COLO668 (cell line): ENCODE measurements around the gene FLVCR2.

ENCODE experiments used
- DNase-seq: peaks from one replicate; lab custom pipeline; 2025; ENCODE audit not compliant: unreplicated experiment; lab: John Stamatoyannopoulos, UW

FLVCR2 gene

GRCh38 chr14:75578102-75578785, at the start of gene FLVCR2:
FLVCR2 (plus strand) TSS chr14:75578620; CDS start chr14:75578973, 353 bp downstream.
- peak; percentile 44 for DNase-seq

GRCh38 chr14:75531256-75531655, 47.2 kb upstream of the FLVCR2 start:
- DNase-seq, result no peak

- DNase-seq, result no peak
Observed at GRCh38 chr14:75531660-75532317, 46.6 kb upstream of the FLVCR2 start.

DNA sequence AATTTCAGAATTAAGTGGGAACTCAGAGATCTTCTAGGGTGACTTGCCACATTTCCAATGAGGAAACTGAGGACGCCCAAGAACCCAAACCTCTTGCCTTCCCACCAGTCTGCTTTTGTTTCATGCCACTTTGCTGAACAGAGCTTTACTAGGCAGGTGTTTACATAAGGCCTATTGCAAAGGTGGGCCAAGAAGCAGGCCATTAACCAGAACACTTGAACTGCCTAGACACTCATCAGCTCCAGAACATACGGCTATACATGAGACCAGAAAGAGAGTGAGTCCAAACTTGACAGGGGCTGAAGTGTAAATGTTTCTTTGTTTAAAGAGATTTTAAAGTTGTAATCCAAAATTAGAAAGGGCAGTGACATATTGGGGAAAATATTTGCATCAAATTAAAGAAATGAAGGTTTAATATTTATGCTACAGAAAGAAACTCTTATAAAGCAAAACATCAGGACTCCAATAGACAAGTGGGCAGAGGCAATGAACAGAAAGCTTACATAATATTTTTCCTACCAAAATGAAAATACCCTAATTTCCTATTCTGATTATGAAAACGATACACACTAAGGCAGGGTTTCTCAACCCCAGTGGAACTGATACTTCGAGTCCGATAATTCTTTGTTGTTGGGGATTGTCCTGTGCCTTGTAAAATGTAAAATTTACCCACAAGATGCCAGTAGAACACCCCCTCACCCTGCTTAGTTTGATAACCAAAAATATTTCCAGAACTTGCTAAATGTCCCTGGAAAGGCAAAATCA, 44.4 kb upstream of the FLVCR2 start:
- no peak for DNase-seq

- DNase-seq, result no peak
Observed at GRCh38 chr14:75535164-75535898, 43.1 kb upstream of the FLVCR2 start.

DNA sequence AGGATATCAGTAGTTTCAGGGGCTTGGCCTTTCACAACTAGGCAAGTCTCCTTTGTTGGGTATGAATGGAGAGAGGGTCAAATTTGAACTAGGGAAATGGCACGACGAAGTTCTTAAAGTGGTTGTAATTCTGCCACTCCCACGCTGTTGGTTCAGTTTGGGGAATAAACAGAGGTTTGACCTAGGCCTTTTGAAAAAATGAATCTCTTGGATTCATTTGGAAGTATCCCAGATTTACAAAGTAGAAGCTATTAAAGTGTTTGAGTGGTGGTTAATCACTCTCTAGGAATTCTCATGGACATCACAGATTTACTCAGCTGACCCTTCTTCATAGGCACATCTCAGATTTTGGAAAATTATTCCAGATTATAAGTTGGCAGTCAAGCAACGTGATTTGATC, 41.3 kb upstream of the FLVCR2 start:
- DNase-seq, result no peak

GRCh38 chr14:75539162-75539560, 39.3 kb upstream of the FLVCR2 start:
- DNase-seq, result no peak

DNA sequence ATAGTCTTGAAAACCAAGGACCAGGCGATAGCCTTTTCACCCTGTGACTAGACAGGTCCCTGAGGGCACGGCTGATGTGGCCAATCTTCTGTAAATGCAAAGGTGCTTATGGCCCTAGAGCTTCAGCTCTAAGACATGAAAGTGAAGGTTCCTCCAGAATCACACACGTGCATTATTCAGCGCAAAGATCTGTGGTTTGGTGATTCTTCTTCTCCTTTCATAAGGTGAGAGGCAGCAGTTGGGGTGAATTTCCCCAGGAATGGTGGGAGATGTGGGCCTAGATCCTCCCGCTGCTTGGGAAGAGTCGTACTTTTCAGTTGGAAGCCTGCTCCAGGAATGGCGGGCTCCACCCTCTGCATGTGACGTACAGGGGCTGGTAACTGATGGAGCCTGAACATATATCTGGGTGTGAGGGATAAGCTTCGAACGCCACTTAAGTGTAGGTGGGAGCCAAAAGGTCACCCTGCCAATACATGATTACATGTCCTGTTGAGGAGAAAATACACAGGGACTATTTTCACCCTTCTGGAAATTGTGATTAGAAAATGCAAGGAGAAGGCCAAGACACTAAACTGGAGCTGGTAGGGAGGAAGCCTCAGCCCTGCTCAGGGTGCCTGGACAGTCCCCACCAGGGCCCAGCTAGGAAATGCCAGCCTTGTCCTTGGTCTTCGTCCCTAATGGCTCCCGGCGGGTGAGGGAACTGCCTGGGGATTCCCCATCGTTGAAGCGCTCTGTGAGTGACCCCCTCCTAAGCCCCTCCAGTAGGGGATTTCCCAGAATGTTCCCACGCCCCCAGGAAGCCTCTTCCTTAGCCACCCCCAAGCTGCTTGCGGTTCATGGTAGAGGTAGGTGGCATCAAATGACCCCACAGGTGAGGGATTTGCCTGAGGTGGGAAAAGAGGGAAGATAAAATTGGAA, 38.6 kb upstream of the FLVCR2 start:
- peak; percentile 19 for DNase-seq

GRCh38 chr14:75540479-75540851, 38.0 kb upstream of the FLVCR2 start:
- DNase-seq, result no peak

GRCh38 chr14:75542588-75543091, 35.8 kb upstream of the FLVCR2 start:
- no peak for DNase-seq

DNA sequence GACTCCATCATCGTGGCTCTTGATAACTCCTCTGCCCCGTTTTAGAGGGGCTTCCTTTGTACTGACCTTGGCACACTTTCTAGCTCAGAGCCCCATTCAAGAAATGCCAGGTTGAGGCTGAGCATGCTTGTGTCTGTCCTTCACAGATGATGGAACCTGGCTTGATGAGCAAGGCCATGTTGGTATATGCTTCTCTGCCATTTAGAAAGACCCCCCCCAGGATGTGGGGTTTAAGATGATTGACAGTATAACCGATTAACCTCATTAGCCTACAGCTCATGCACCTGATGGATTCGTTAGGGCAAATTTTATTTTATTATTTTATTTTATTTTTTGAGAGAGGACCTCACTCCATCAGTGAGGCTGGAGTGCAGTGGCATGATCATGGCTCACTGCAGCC, 35.2 kb upstream of the FLVCR2 start:
- no peak for DNase-seq

GRCh38 chr14:75543786-75544185, 34.6 kb upstream of the FLVCR2 start:
- no peak for DNase-seq

- DNase-seq, result no peak
Observed at GRCh38 chr14:75545907-75546306, 32.5 kb upstream of the FLVCR2 start.

GRCh38 chr14:75547552-75548250, 30.7 kb upstream of the FLVCR2 start:
- DNase-seq, result no peak

DNA sequence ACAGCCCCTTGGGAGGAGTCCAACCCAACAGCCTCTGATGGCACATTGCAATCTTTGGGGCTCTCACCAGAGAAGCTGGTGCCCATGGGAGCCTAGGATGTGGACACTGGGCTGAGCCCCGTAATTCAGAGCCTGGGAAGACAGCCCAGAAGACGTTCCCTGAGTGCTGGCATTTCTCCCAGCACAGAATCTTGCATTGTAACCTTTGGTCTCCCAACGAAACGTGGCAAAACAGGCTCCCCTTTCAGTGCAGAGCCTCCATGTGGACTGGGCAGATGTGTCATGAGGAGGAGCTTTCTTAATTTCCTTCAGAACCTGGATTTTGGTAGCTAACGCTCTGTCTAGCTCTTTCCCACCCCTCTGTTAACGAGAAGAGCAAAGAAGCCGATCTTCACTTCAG, 29.9 kb upstream of the FLVCR2 start:
- no peak for DNase-seq

DNA sequence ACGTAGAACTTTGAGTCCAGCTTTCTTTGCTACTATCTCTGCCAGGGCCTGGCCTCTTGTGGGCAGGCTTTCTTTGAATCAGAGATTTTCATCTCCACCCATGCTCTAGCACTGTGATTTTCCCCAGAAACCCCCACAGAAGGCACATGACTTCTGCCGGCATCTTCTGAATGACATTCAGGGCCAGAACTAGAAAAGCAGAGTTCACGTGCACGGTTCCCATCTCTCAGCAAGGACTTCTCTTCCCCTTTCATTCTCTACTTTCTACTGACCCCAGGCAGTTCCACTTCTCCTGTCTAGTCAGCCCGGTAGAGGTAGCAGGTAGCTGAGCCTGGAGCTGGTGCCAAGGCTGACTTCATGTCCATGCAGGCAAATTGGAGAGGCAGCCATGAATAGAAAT, 29.3 kb upstream of the FLVCR2 start:
- no peak for DNase-seq

- DNase-seq, result no peak
Observed at GRCh38 chr14:75551021-75551420, 27.4 kb upstream of the FLVCR2 start.

DNA sequence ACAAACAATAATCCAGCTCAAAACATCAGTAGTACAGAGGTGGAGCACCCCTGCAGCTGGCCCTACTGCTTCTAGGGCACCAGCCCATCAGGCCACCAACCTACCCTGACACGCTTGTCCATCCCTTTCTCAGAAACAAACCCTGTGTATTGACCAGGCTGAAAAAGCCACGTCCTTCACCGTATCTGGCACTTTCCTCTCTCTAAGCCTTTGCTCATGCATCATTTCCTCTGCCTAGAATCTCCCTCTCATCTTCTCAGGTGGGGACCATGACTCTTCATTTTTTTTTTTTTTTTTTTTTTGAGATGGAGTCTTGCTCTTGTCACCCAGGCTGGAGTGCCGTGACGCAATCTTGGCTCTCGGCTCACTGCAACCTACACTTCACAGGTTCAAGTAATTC, 25.3 kb upstream of the FLVCR2 start:
- no peak for DNase-seq

DNA sequence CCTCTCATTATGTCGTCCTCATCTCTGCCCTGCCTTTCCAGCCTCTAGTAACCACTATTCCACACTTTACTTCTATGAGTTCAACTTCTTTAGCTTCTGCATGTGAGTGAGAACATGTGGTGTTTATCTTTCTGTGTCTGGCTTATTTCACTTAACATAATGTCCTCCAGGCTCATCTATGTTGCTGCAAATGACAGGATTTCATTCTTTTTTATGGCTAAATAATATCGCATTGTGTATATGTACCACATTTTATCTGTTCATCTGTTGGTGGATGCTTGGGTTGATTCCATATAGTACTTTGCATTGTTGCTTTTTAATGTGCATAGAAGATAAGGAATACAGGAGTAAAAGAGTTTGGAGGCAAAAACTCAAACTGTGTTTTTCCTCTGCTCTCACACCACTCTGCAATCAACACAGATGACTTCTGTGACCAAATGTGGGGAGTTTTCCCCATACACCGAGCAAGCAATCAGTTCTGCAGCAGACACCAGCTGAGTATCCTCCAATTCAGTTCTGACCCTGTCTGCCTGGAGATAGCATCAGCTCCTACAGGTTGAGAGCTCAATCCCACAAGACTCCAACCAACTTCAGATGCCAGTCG, 24.6 kb upstream of the FLVCR2 start:
- DNase-seq, result no peak
